ENCODE measurements around the gene CLDN2.
A peak's percentile ranks its signal among the peaks of the same experiment; 100 is the strongest.

Gene CLDN2

GRCh38 chrX:106933538-106933961, 13.3 kb downstream of the CLDN2 start:
- H2BK15ac ChIP-seq (ENCODE audit: low read length) = no peak overlapping the region
- no peak overlapping the region for H4K8ac ChIP-seq (ENCODE audit: low read depth, low read length)
- no peak overlapping the region for H4K91ac ChIP-seq (ENCODE audit: low read depth, low read length, poor library complexity)
- no peak overlapping the region for H3K23ac ChIP-seq (ENCODE audit: low read depth, low read length, poor library complexity)
- H2AK5ac ChIP-seq (ENCODE audit: low read depth, low read length) = no peak overlapping the region
- no peaks in the 10 kb centered on the region for H3K79me1 ChIP-seq (ENCODE audit: low read depth, low read length)
- peaks cover 0 to 2% of the 10 kb centered on the region in 2 donors for H3K4me1 ChIP-seq (ENCODE audit: control insufficient read depth in 2 of 2, insufficient read depth in 1 of 2, low read depth in 1 of 2, low read length in 2 of 2)
- H3K14ac ChIP-seq (ENCODE audit: low read length) = no peak overlapping the region
- no peak overlapping the region for H3K4me2 ChIP-seq (ENCODE audit: insufficient read depth, low read length, poor library complexity, severe bottlenecking)
- H3K9me3 ChIP-seq (replicated peaks in 1 of 2; ENCODE audit: control insufficient read depth in 2 of 2, insufficient read depth in 1 of 2, low read depth in 1 of 2, low read length in 2 of 2) = no peaks in the 10 kb centered on the region
- no peak overlapping the region for H2BK5ac ChIP-seq (ENCODE audit: low read length)
- no peak overlapping the region for H2AFZ ChIP-seq (ENCODE audit: low read length)
- no peak overlapping the region for H3K4ac ChIP-seq (ENCODE audit: low read length)
- H3K4me3 ChIP-seq (ENCODE audit: low read length in 2 of 2) = no peak overlapping the region
- H3K27me3 ChIP-seq (ENCODE audit: control insufficient read depth in 3 of 3, insufficient read depth in 3 of 3, low read depth in 1 of 3, low read length in 3 of 3) = peaks cover 0 to 3% (median 0%) of the 10 kb centered on the region in 3 experiments
- no peak overlapping the region for H3K27ac ChIP-seq (replicated peaks; ENCODE audit: low read length)
- H3K18ac ChIP-seq (ENCODE audit: low read length) = peak overlapping the region; percentile 64
- H2BK12ac ChIP-seq (ENCODE audit: low read length) = no peak overlapping the region
- H2BK120ac ChIP-seq (ENCODE audit: low read depth, low read length) = no peak overlapping the region
- H3K9ac ChIP-seq (ENCODE audit: low read depth, low read length, poor library complexity) = no peak overlapping the region
- no peaks in the 10 kb centered on the region for H3K36me3 ChIP-seq (replicated peaks in 1 of 2; ENCODE audit: control insufficient read depth in 2 of 2, insufficient read depth in 2 of 2, low read length in 2 of 2)
- DNase-seq (ENCODE audit: low spot score) = no peak
- WGBS, 2 donors (ENCODE audit: extremely low coverage in 2 of 2, insufficient read length in 2 of 2, insufficient replicate concordance in 1 of 2) = no CpG with 5 or more reads among the region's 3 CpGs

- no peak overlapping the region for H3K4me3 ChIP-seq (ENCODE audit: low read length in 2 of 2)
- no peak overlapping the region for H3K4ac ChIP-seq (ENCODE audit: low read length)
- no peak overlapping the region for H4K91ac ChIP-seq (ENCODE audit: low read depth, low read length, poor library complexity)
- no peak overlapping the region for H3K18ac ChIP-seq (ENCODE audit: low read length)
- H2BK12ac ChIP-seq (ENCODE audit: low read length) = no peak overlapping the region
- no peak overlapping the region for H3K4me2 ChIP-seq (ENCODE audit: insufficient read depth, low read length, poor library complexity, severe bottlenecking)
- H3K27ac ChIP-seq (replicated peaks; ENCODE audit: low read length) = no peak overlapping the region
- H4K8ac ChIP-seq (ENCODE audit: low read depth, low read length) = no peak overlapping the region
- peaks cover 0 to 8% of the 10 kb centered on the region in 2 donors for H3K4me1 ChIP-seq (ENCODE audit: control insufficient read depth in 2 of 2, insufficient read depth in 1 of 2, low read depth in 1 of 2, low read length in 2 of 2)
- no peaks in the 10 kb centered on the region for H3K79me1 ChIP-seq (ENCODE audit: low read depth, low read length)
- H2BK15ac ChIP-seq (ENCODE audit: low read length) = no peak overlapping the region
- no peak overlapping the region for H2BK5ac ChIP-seq (ENCODE audit: low read length)
- no peak overlapping the region for H3K23ac ChIP-seq (ENCODE audit: low read depth, low read length, poor library complexity)
- H3K36me3 ChIP-seq (replicated peaks in 1 of 2; ENCODE audit: control insufficient read depth in 2 of 2, insufficient read depth in 2 of 2, low read length in 2 of 2) = no peaks in the 10 kb centered on the region
- no peak overlapping the region for H3K14ac ChIP-seq (ENCODE audit: low read length)
- no peak overlapping the region for H2BK120ac ChIP-seq (ENCODE audit: low read depth, low read length)
- DNase-seq (ENCODE audit: low spot score) = no peak
- no peak overlapping the region for H2AFZ ChIP-seq (ENCODE audit: low read length)
- H3K9me3 ChIP-seq (replicated peaks in 1 of 2; ENCODE audit: control insufficient read depth in 2 of 2, insufficient read depth in 1 of 2, low read depth in 1 of 2, low read length in 2 of 2) = no peaks in the 10 kb centered on the region
- no peak overlapping the region for H2AK5ac ChIP-seq (ENCODE audit: low read depth, low read length)
- H3K27me3 ChIP-seq (ENCODE audit: control insufficient read depth in 3 of 3, insufficient read depth in 3 of 3, low read depth in 1 of 3, low read length in 3 of 3) = peaks cover 0 to 3% (median 0%) of the 10 kb centered on the region in 3 experiments
- no peak overlapping the region for H3K9ac ChIP-seq (ENCODE audit: low read depth, low read length, poor library complexity)
- WGBS, 2 donors (ENCODE audit: extremely low coverage in 2 of 2, insufficient read length in 2 of 2, insufficient replicate concordance in 1 of 2) = no CpG with 5 or more reads among the region's 4 CpGs
These were observed 15.0 kb downstream of the CLDN2 start for GRCh38 chrX:106935175-106935574.

DNA sequence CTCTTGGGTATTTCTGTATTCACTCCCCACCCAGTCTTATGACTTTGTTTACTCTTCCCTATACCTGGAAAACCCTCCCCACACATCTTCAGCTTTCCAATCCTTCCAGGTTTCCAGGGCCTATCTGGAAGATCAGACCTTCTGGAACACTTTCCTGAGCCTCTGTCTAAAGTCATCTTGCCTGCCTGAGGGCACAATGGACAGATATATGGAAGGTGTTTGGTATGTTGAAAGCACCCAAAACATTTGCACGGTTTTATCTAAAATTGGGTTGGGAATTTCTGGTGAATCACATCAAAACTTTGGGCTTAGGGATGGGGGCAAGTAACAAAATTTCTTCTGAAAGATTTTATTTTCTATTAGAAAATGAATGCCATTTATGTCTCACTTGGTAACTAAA, 16.0 kb downstream of the CLDN2 start:
- Histone ChIP-seq H3K14ac (ENCODE audit: low read length) (no peak overlapping the region), H2BK12ac (ENCODE audit: low read length) (no peak overlapping the region), H3K4me3 (ENCODE audit: low read length in 2 of 2) (no peak overlapping the region), H2BK15ac (ENCODE audit: low read length) (no peak overlapping the region), H2BK120ac (ENCODE audit: low read depth, low read length) (no peak overlapping the region), H4K8ac (ENCODE audit: low read depth, low read length) (no peak overlapping the region), H2BK5ac (ENCODE audit: low read length) (no peak overlapping the region), H3K4me2 (ENCODE audit: insufficient read depth, low read length, poor library complexity, severe bottlenecking) (no peak overlapping the region), H2AFZ (ENCODE audit: low read length) (no peak overlapping the region), H4K91ac (ENCODE audit: low read depth, low read length, poor library complexity) (no peak overlapping the region), H3K79me1 (ENCODE audit: low read depth, low read length) (no peaks in the 10 kb centered on the region), H3K18ac (ENCODE audit: low read length) (no peak overlapping the region), H3K9me3 (replicated peaks in 1 of 2; ENCODE audit: control insufficient read depth in 2 of 2, insufficient read depth in 1 of 2, low read depth in 1 of 2, low read length in 2 of 2) (no peaks in the 10 kb centered on the region), H3K4me1 (ENCODE audit: control insufficient read depth in 2 of 2, insufficient read depth in 1 of 2, low read depth in 1 of 2, low read length in 2 of 2) (peaks cover 0 to 7% of the 10 kb centered on the region in 2 donors), H3K9ac (ENCODE audit: low read depth, low read length, poor library complexity) (no peak overlapping the region), H3K23ac (ENCODE audit: low read depth, low read length, poor library complexity) (no peak overlapping the region), H3K27me3 (ENCODE audit: control insufficient read depth in 3 of 3, insufficient read depth in 3 of 3, low read depth in 1 of 3, low read length in 3 of 3) (peaks cover 0 to 3% (median 0%) of the 10 kb centered on the region in 3 experiments), H3K27ac (replicated peaks; ENCODE audit: low read length) (no peak overlapping the region), H3K36me3 (replicated peaks in 1 of 2; ENCODE audit: control insufficient read depth in 2 of 2, insufficient read depth in 2 of 2, low read length in 2 of 2) (no peaks in the 10 kb centered on the region), H3K4ac (ENCODE audit: low read length) (no peak overlapping the region), H2AK5ac (ENCODE audit: low read depth, low read length) (no peak overlapping the region)
- WGBS, 2 donors (ENCODE audit: extremely low coverage in 2 of 2, insufficient read length in 2 of 2, insufficient replicate concordance in 1 of 2) = no CpG with 5 or more reads among the region's 1 CpG
- no peak for DNase-seq (ENCODE audit: low spot score)

DNA sequence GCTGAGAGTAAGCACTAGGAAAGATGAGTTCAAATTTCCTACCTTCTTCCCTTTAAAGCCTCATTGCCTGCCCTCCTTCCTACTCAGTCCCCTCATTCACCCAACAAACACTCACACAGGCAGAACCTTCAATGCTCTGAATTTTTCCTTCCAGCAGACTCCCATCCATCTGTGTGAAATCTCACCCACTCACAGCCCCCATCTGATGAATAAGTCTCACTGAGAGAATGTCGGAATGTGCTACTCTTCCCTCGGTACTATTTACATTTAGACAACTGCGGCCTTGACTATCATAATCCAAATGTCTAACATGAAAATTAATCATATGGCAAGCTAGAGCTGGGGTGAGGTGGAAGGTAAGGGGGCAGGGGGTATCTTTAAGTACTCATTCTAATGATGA, 19.4 kb downstream of the CLDN2 start:
- Histone ChIP-seq H3K36me3 (replicated peaks in 1 of 2; ENCODE audit: control insufficient read depth in 2 of 2, insufficient read depth in 2 of 2, low read length in 2 of 2) (peaks cover 0 to 6% of the 10 kb centered on the region in 2 donors), H2BK120ac (ENCODE audit: low read depth, low read length) (no peak overlapping the region), H3K14ac (ENCODE audit: low read length) (no peak overlapping the region), H3K27me3 (ENCODE audit: control insufficient read depth in 3 of 3, insufficient read depth in 3 of 3, low read depth in 1 of 3, low read length in 3 of 3) (peaks cover 0 to 3% (median 0%) of the 10 kb centered on the region in 3 experiments), H2BK12ac (ENCODE audit: low read length) (no peak overlapping the region), H3K4me1 (ENCODE audit: control insufficient read depth in 2 of 2, insufficient read depth in 1 of 2, low read depth in 1 of 2, low read length in 2 of 2) (peaks cover 0 to 7% of the 10 kb centered on the region in 2 donors), H3K4ac (ENCODE audit: low read length) (no peak overlapping the region), H3K79me1 (ENCODE audit: low read depth, low read length) (no peaks in the 10 kb centered on the region), H2BK5ac (ENCODE audit: low read length) (no peak overlapping the region), H2AFZ (ENCODE audit: low read length) (no peak overlapping the region), H4K8ac (ENCODE audit: low read depth, low read length) (no peak overlapping the region), H3K23ac (ENCODE audit: low read depth, low read length, poor library complexity) (no peak overlapping the region), H2AK5ac (ENCODE audit: low read depth, low read length) (no peak overlapping the region), H3K9me3 (replicated peaks in 1 of 2; ENCODE audit: control insufficient read depth in 2 of 2, insufficient read depth in 1 of 2, low read depth in 1 of 2, low read length in 2 of 2) (no peaks in the 10 kb centered on the region), H3K9ac (ENCODE audit: low read depth, low read length, poor library complexity) (no peak overlapping the region), H3K18ac (ENCODE audit: low read length) (no peak overlapping the region), H4K91ac (ENCODE audit: low read depth, low read length, poor library complexity) (no peak overlapping the region), H3K4me3 (ENCODE audit: low read length in 2 of 2) (no peak overlapping the region), H3K27ac (replicated peaks; ENCODE audit: low read length) (no peak overlapping the region), H2BK15ac (ENCODE audit: low read length) (no peak overlapping the region), H3K4me2 (ENCODE audit: insufficient read depth, low read length, poor library complexity, severe bottlenecking) (no peak overlapping the region)
- WGBS, 2 donors (ENCODE audit: extremely low coverage in 2 of 2, insufficient read length in 2 of 2, insufficient replicate concordance in 1 of 2) = no CpG with 5 or more reads among the region's 3 CpGs
- no peak for DNase-seq (ENCODE audit: low spot score)
